ENCODE results near the gene FLVCR1. TPM values are rescaled to one million over a fixed set of nuclear protein-coding genes. Genes with fewer than 3 reads are reported as not detected.
"Not testable (repeated sequence)": the region's sequence is repeated elsewhere in the genome, so short reads cannot be mapped to it uniquely, and the experiment has no call there.

Gene FLVCR1
- total RNA-seq, 2 experiments from 2014 or later = 13.5 to 13.9 TPM

- Mint-ChIP-seq H3K4me3 (no peak overlapping the region), H3K36me3 (ENCODE audit: low read depth) (peaks cover 41% of the 10 kb centered on the region), H3K27me3 (no peaks in the 10 kb centered on the region), H3K27ac (no peak overlapping the region), H3K4me1 (no peaks in the 10 kb centered on the region), H3K9me3 (ENCODE audit: low read depth) (peaks cover 27% of the 10 kb centered on the region)
- ATAC-seq = no peak
- DNase-seq = no peak
- intact Hi-C loops (cut with DNase I, micrococcal nuclease) = no loop called here
- CTCF ChIA-PET = interaction anchor here (0.8 to 1.1 kb wide), 3 partner anchors 9 to 95 kb away, joined by 3 to 6 read pairs (median 3); no protein-coding TSS in a partner anchor
- POLR2A ChIA-PET = interaction anchor here (0.7 kb wide), 1 partner anchor 1172 kb away, joined by 4 read pairs; no protein-coding TSS in a partner anchor
These were observed 43.2 kb downstream of the FLVCR1 start for GRCh38 chr1:212901290-212901689.

- ATAC-seq (no peak), DNase-seq (no peak)
- no peak overlapping the region for H3K27ac Mint-ChIP-seq
- intact Hi-C loops (cut with DNase I, micrococcal nuclease) = no loop called here
- H3K36me3 Mint-ChIP-seq (ENCODE audit: low read depth) = peaks cover 38% of the 10 kb centered on the region
- ChIA-PET CTCF (interaction anchor here (0.8 kb wide), 1 partner anchor 39 kb away, joined by 3 read pairs; no protein-coding TSS in a partner anchor), POLR2A (no interaction called here)
- H3K9me3 Mint-ChIP-seq (ENCODE audit: low read depth) = peaks cover 27% of the 10 kb centered on the region
- no peaks in the 10 kb centered on the region for H3K4me1 Mint-ChIP-seq
- no peak overlapping the region for H3K4me3 Mint-ChIP-seq
- H3K27me3 Mint-ChIP-seq = no peaks in the 10 kb centered on the region
These were observed 44.0 kb downstream of the FLVCR1 start for GRCh38 chr1:212902054-212902453.

- H3K4me1 Mint-ChIP-seq = no peaks in the 10 kb centered on the region
These were observed 45.6 kb downstream of the FLVCR1 start for GRCh38 chr1:212903664-212904063.

GRCh38 chr1:212908071-212908470, 50.0 kb downstream of the FLVCR1 start:
- H3K4me1 Mint-ChIP-seq; H3K27ac Mint-ChIP-seq; H3K27me3 Mint-ChIP-seq; H3K4me3 Mint-ChIP-seq; CTCF ChIA-PET; POLR2A ChIA-PET; H3K9me3 Mint-ChIP-seq (ENCODE audit: low read depth); intact Hi-C loops (cut with DNase I, micrococcal nuclease); ATAC-seq; DNase-seq; H3K36me3 Mint-ChIP-seq (ENCODE audit: low read depth): not testable (repeated sequence)

More at GRCh38 chr1:212903664-212904063, 45.6 kb downstream of the FLVCR1 start:
- DNase-seq (no peak), ATAC-seq (no peak)
- Mint-ChIP-seq H3K27ac (no peak overlapping the region), H3K4me3 (no peak overlapping the region), H3K36me3 (ENCODE audit: low read depth) (peaks cover 24% of the 10 kb centered on the region), H3K9me3 (ENCODE audit: low read depth) (peaks cover 27% of the 10 kb centered on the region), H3K27me3 (no peaks in the 10 kb centered on the region)
- CTCF ChIA-PET = no interaction called here
- POLR2A ChIA-PET = no interaction called here
- intact Hi-C loops (cut with DNase I, micrococcal nuclease) = no loop called here

- ATAC-seq (no peak), DNase-seq (no peak)
- Mint-ChIP-seq H3K27me3 (no peaks in the 10 kb centered on the region), H3K4me3 (no peak overlapping the region), H3K4me1 (no peaks in the 10 kb centered on the region), H3K9me3 (ENCODE audit: low read depth) (peaks cover 3% of the 10 kb centered on the region), H3K27ac (no peak overlapping the region), H3K36me3 (ENCODE audit: low read depth) (no peaks in the 10 kb centered on the region)
- intact Hi-C loops (cut with DNase I, micrococcal nuclease) = no loop called here
- POLR2A ChIA-PET = no interaction called here
- CTCF ChIA-PET = interaction anchor here (0.6 kb wide), 1 partner anchor 412 kb away, joined by 3 read pairs; no protein-coding TSS in a partner anchor
These were observed 50.9 kb downstream of the FLVCR1 start for GRCh38 chr1:212908971-212909370.

GRCh38 chr1:212909652-212910063, 51.6 kb downstream of the FLVCR1 start:
- POLR2A ChIA-PET = no interaction called here
- Mint-ChIP-seq H3K9me3 (ENCODE audit: low read depth) (no peaks in the 10 kb centered on the region), H3K4me3 (no peak overlapping the region), H3K4me1 (no peaks in the 10 kb centered on the region), H3K27ac (no peak overlapping the region), H3K36me3 (ENCODE audit: low read depth) (no peaks in the 10 kb centered on the region), H3K27me3 (no peaks in the 10 kb centered on the region)
- ATAC-seq = no peak
- DNase-seq = no peak
- CTCF ChIA-PET = no interaction called here
- intact Hi-C loops (cut with DNase I, micrococcal nuclease) = no loop called here

- H3K27me3 Mint-ChIP-seq; H3K4me3 Mint-ChIP-seq; H3K36me3 Mint-ChIP-seq (ENCODE audit: low read depth); ATAC-seq; H3K27ac Mint-ChIP-seq; POLR2A ChIA-PET; H3K9me3 Mint-ChIP-seq (ENCODE audit: low read depth); intact Hi-C loops (cut with DNase I, micrococcal nuclease); DNase-seq; CTCF ChIA-PET; H3K4me1 Mint-ChIP-seq: not testable (repeated sequence)
These were observed 52.1 kb downstream of the FLVCR1 start for GRCh38 chr1:212910213-212910612.

GRCh38 chr1:212913638-212914037, 55.6 kb downstream of the FLVCR1 start:
- H3K36me3 Mint-ChIP-seq (ENCODE audit: low read depth); POLR2A ChIA-PET; H3K9me3 Mint-ChIP-seq (ENCODE audit: low read depth); intact Hi-C loops (cut with DNase I, micrococcal nuclease); DNase-seq; H3K27me3 Mint-ChIP-seq; H3K4me3 Mint-ChIP-seq; H3K4me1 Mint-ChIP-seq; H3K27ac Mint-ChIP-seq; ATAC-seq; CTCF ChIA-PET: not testable (repeated sequence)

GRCh38 chr1:212914110-212914509, 56.0 kb downstream of the FLVCR1 start:
- H3K36me3 Mint-ChIP-seq (ENCODE audit: low read depth); POLR2A ChIA-PET; ATAC-seq; intact Hi-C loops (cut with DNase I, micrococcal nuclease); H3K27me3 Mint-ChIP-seq; H3K4me1 Mint-ChIP-seq; H3K4me3 Mint-ChIP-seq; DNase-seq; H3K27ac Mint-ChIP-seq; H3K9me3 Mint-ChIP-seq (ENCODE audit: low read depth): not testable (repeated sequence)
- CTCF ChIA-PET = interaction anchor here (0.5 kb wide), 1 partner anchor 247 kb away, joined by 3 read pairs; no protein-coding TSS in a partner anchor

- no peak for DNase-seq
- Mint-ChIP-seq H3K4me1 (no peaks in the 10 kb centered on the region), H3K27ac (no peak overlapping the region), H3K36me3 (ENCODE audit: low read depth) (no peaks in the 10 kb centered on the region), H3K27me3 (peaks cover 7% of the 10 kb centered on the region), H3K4me3 (no peak overlapping the region), H3K9me3 (ENCODE audit: low read depth) (no peaks in the 10 kb centered on the region)
- ATAC-seq = no peak
- ChIA-PET POLR2A (no interaction called here), CTCF (interaction anchor here (0.5 kb wide), 1 partner anchor 248 kb away, joined by 3 read pairs; no protein-coding TSS in a partner anchor)
- intact Hi-C loops (cut with DNase I, micrococcal nuclease) = no loop called here
These were observed 56.7 kb downstream of the FLVCR1 start for GRCh38 chr1:212914789-212915188.

- POLR2A ChIA-PET = no interaction called here
- ATAC-seq = no peak
- no peak for DNase-seq
- intact Hi-C loops (cut with DNase I, micrococcal nuclease) = no loop called here
- Mint-ChIP-seq H3K4me3 (no peak overlapping the region), H3K4me1 (no peaks in the 10 kb centered on the region), H3K27ac (no peak overlapping the region), H3K36me3 (ENCODE audit: low read depth) (no peaks in the 10 kb centered on the region), H3K27me3 (peaks cover 7% of the 10 kb centered on the region), H3K9me3 (ENCODE audit: low read depth) (no peaks in the 10 kb centered on the region)
- CTCF ChIA-PET = interaction anchor here (0.6 to 0.7 kb wide), 2 partner anchors 89 to 139 kb away, joined by 3 to 5 read pairs; no protein-coding TSS in a partner anchor
These were observed 57.4 kb downstream of the FLVCR1 start for GRCh38 chr1:212915245-212916091.

- intact Hi-C loops (cut with DNase I, micrococcal nuclease) = no loop called here
These were observed 58.5 kb downstream of the FLVCR1 start for GRCh38 chr1:212916481-212917133.

More at GRCh38 chr1:212916481-212917133, 58.5 kb downstream of the FLVCR1 start:
- Mint-ChIP-seq H3K27ac (no peak overlapping the region), H3K4me1 (no peaks in the 10 kb centered on the region), H3K27me3 (peaks cover 7% of the 10 kb centered on the region), H3K9me3 (ENCODE audit: low read depth) (no peaks in the 10 kb centered on the region), H3K4me3 (no peak overlapping the region), H3K36me3 (ENCODE audit: low read depth) (no peaks in the 10 kb centered on the region)
- POLR2A ChIA-PET = no interaction called here
- DNase-seq (no peak), ATAC-seq (peak; percentile 23)
- CTCF ChIA-PET = interaction anchor here (0.7 kb wide), 1 partner anchor 138 kb away, joined by 3 read pairs; no protein-coding TSS in a partner anchor
